Ishikawa (cell line): ENCODE results near the gene EML6.

Source experiments
- CEBPB ChIP-seq: IDR thresholded peaks from 2 replicates; pipeline ENCODE4 v1.6.1; 2012
- CREB1 ChIP-seq: IDR thresholded peaks from 2 replicates; pipeline ENCODE4 v1.6.1; 2012; ENCODE audit warnings: low read depth
- EGR1 ChIP-seq: IDR thresholded peaks from 2 replicates; pipeline ENCODE4 v1.6.1; 2012
- EP300 ChIP-seq: IDR thresholded peaks from 2 replicates; pipeline ENCODE4 v1.6.1; 2012; ENCODE audit warnings: borderline replicate concordance
- FOXM1 ChIP-seq: IDR thresholded peaks from 2 replicates; pipeline ENCODE4 v1.6.1; 2012; ENCODE audit warnings: low read depth, borderline replicate concordance
- MAX ChIP-seq: IDR thresholded peaks from 2 replicates; pipeline ENCODE4 v1.6.1; 2012
- NFIC ChIP-seq: IDR thresholded peaks from 2 replicates; pipeline ENCODE4 v1.6.1; 2012
- RAD21 ChIP-seq: IDR thresholded peaks from 2 replicates; pipeline ENCODE4 v1.6.1; 2012; ENCODE audit warnings: low read depth
- REST ChIP-seq: IDR thresholded peaks from 2 replicates; pipeline ENCODE4 v1.6.1; 2012; ENCODE audit warnings: low read depth, mild to moderate bottlenecking
- TAF1 ChIP-seq: IDR thresholded peaks from 2 replicates; pipeline ENCODE4 v1.6.1; 2012; ENCODE audit warnings: low read depth, mild to moderate bottlenecking
- TCF12 ChIP-seq: IDR thresholded peaks from 2 replicates; pipeline ENCODE4 v1.6.1; 2012; ENCODE audit warnings: low read depth
- TEAD4 ChIP-seq: IDR thresholded peaks from 2 replicates; pipeline ENCODE4 v1.6.1; 2012
- USF1 ChIP-seq: IDR thresholded peaks from 2 replicates; pipeline ENCODE4 v1.6.1; 2012
- YY1 ChIP-seq: IDR thresholded peaks from 2 replicates; pipeline ENCODE4 v1.6.1; 2012; ENCODE audit warnings: low read depth
- ZBTB7A ChIP-seq: IDR thresholded peaks from 2 replicates; pipeline ENCODE4 v1.6.1; 2012; ENCODE audit warnings: low read depth

EML6 gene

GRCh38 chr2:54891909-54892308 is 168.4 kb downstream of the EML6 start:
- TF ChIP-seq TCF12 (no peak), CEBPB (no peak), ZBTB7A (no peak), EP300 (no peak), CREB1 (no peak), NFIC (no peak)

- TF ChIP-seq YY1 (no peak), EGR1 (no peak), EP300 (no peak), NFIC (peak; percentile 64), RAD21 (no peak), MAX (no peak)
Measured at GRCh38 chr2:54894467-54894866, 171.0 kb downstream of the EML6 start.

- no peak for TF ChIP-seq EP300
Measured at GRCh38 chr2:54895730-54896129, 172.3 kb downstream of the EML6 start.

GRCh38 chr2:54897420-54898310 is 174.2 kb downstream of the EML6 start:
- no peak for TF ChIP-seq YY1
- TF ChIP-seq MAX: no peak

DNA sequence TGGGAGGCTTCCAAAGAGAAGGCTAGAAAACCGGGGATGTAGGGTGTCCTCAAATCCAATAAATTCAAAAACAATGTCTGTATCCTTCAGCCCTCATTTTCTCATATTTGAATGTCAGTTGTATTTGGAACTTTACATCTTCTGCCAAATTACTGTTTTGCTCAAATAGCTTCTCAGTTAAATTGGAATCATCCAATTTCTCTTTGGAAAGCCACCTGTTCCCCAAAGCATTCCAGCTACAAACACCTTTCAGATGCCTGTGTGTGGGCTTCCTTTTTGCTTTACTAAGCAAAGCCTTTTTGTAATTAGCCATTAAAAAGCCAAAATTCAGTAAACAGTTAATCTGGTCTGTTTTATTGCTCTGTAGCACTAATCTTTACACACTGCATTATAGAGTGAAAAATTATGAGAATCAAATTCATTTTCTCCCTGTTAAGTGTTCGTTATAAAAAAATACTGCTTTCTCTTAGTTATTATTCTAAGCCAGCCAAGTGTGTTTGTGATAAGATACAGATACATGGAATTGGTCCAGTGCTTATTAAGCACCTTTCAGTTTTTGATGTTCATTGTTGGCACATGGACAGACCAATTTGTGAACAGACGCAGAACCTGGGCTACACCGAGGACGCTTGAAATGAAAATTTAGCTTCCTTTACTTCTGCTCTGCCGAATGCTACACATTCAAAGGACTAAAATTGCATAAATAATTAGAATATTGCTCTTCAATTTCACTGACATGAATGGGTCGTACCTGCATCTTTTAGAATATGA is 175.2 kb downstream of the EML6 start:
- TF ChIP-seq EGR1: no peak
- no peak for TF ChIP-seq FOXM1
- TF ChIP-seq YY1: no peak
- no peak for TF ChIP-seq MAX
- no peak for TF ChIP-seq CEBPB
- no peak for TF ChIP-seq RAD21
- TF ChIP-seq NFIC: no peak
- no peak for TF ChIP-seq USF1
- no peak for TF ChIP-seq CREB1
- no peak for TF ChIP-seq REST
- TF ChIP-seq EP300: no peak
- no peak for TF ChIP-seq TCF12
- TF ChIP-seq TEAD4: no peak
- no peak for TF ChIP-seq ZBTB7A
- TF ChIP-seq TAF1: no peak

GRCh38 chr2:54899576-54900200 is 176.2 kb downstream of the EML6 start:
- no peak for TF ChIP-seq CEBPB
- peak; percentile 80 for TF ChIP-seq RAD21

DNA sequence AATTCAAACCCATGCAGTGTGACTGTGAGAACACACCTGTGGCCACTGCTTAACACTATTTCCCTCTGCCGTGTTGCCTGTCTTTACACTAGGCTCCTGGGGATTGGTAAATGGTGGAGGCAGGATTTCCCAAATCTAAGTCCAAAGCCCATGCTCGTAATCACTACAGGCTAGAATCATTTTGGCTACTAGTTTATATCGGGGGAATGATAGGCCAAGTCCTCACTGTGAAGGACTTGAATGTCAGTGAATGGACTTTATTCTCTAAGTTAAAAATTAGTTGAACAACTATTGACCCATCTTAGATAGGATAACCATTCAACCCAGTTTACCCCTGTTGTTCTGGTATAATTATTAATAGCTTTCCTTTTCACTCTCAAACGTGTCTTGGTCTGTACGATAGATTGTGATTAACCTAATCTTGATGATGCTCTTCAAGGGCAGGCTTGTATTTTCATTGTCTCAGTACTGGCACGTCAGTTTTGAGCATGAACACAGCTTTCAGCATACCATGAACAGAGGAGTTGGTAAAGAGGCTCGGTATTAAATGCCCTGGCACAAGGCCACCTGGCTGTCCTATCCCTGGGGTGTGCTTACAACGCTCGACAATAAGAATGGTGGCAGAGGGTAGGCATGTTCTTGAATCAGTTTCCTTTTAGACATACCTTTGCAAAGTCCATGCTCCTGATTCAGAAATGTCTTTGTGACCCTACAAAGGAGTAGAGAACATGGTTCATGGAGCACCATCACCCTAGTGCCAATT is 177.9 kb downstream of the EML6 start:
- no peak for TF ChIP-seq ZBTB7A
- no peak for TF ChIP-seq NFIC
- TF ChIP-seq MAX: no peak
- no peak for TF ChIP-seq USF1
- TF ChIP-seq CEBPB: no peak
- TF ChIP-seq TAF1: no peak
- no peak for TF ChIP-seq YY1
- no peak for TF ChIP-seq EP300
- TF ChIP-seq REST: no peak
- TF ChIP-seq FOXM1: no peak
- TF ChIP-seq TCF12: no peak
- no peak for TF ChIP-seq EGR1
- no peak for TF ChIP-seq CREB1
- no peak for TF ChIP-seq RAD21
- no peak for TF ChIP-seq TEAD4
